Progenitor cell of endocrine pancreas (in vitro differentiated cells): ENCODE measurements around the gene ELOVL6. TPM values are rescaled to one million over a fixed set of nuclear protein-coding genes. Genes with fewer than 3 reads are reported as not detected.

Source experiments
- DNase-seq: peaks from one replicate; pipeline ENCODE4 v3.0.0; 2021; ENCODE audit warnings: low spot score; ENCODE audit not compliant: unreplicated experiment
- H3K27ac Mint-ChIP-seq: 2 replicates; pipeline ENCODE4 v1.8.0; 2021; ENCODE audit warnings: mild to moderate bottlenecking, moderate library complexity, mixed read lengths
- H3K27me3 Mint-ChIP-seq: 2 replicates; pipeline ENCODE4 v1.8.0; 2021; ENCODE audit warnings: mixed read lengths
- H3K36me3 Mint-ChIP-seq: 2 replicates; pipeline ENCODE4 v1.8.0; 2022; ENCODE audit warnings: mixed read lengths; ENCODE audit not compliant: insufficient read depth
- H3K4me1 Mint-ChIP-seq: 2 replicates; pipeline ENCODE4 v1.8.0; 2021; ENCODE audit warnings: low read depth, mixed read lengths
- H3K4me3 Mint-ChIP-seq: 2 replicates; pipeline ENCODE4 v1.8.0; 2021; ENCODE audit warnings: low read depth, mild to moderate bottlenecking, moderate library complexity, mixed read lengths
- H3K9me3 Mint-ChIP-seq: 2 replicates; pipeline ENCODE4 v1.8.0; 2021; ENCODE audit warnings: low read depth, mixed read lengths
- CTCF ChIP-seq: fragments of 200-600 bp; sonication (generic); IDR thresholded peaks from one replicate; pipeline ENCODE4 v1.5.0; 2021; ENCODE audit warnings: antibody characterized with exemption, mild to moderate bottlenecking; ENCODE audit not compliant: unreplicated experiment
- total RNA-seq: library from RNA; stranded (reverse); gene quantifications from 2 replicates; pipeline ENCODE4 v1.2.1, GENCODE V29; 2021

Gene ELOVL6
- total RNA-seq, 1 donor from 2014 or later: 34.3 TPM

GRCh38 chr4:110190249-110190648 is 8.2 kb downstream of the ELOVL6 start:
- Mint-ChIP-seq H3K27me3 (no peaks in the 10 kb centered on the region), H3K27ac (no peak overlapping the region), H3K9me3 (no peaks in the 10 kb centered on the region), H3K4me3 (no peak overlapping the region), H3K4me1 (peaks cover 18% of the 10 kb centered on the region), H3K36me3 (peaks cover 5% of the 10 kb centered on the region)
- no peak for DNase-seq
- no peak for TF ChIP-seq CTCF

- Mint-ChIP-seq H3K4me3 (no peak overlapping the region), H3K36me3 (peaks cover 5% of the 10 kb centered on the region), H3K27me3 (no peaks in the 10 kb centered on the region), H3K9me3 (no peaks in the 10 kb centered on the region), H3K27ac (no peak overlapping the region), H3K4me1 (peaks cover 11% of the 10 kb centered on the region)
- no peak for DNase-seq
- TF ChIP-seq CTCF: no peak
Observed at GRCh38 chr4:110188113-110188512, 10.3 kb downstream of the ELOVL6 start.

- H3K4me3 Mint-ChIP-seq: no peak overlapping the region
Observed at GRCh38 chr4:110184791-110185155, 13.6 kb downstream of the ELOVL6 start.

GRCh38 chr4:110184140-110184790 is 14.2 kb downstream of the ELOVL6 start:
- Mint-ChIP-seq H3K27me3 (no peaks in the 10 kb centered on the region), H3K4me1 (peaks cover 7% of the 10 kb centered on the region), H3K36me3 (peaks cover 4% of the 10 kb centered on the region), H3K9me3 (no peaks in the 10 kb centered on the region), H3K27ac (no peak overlapping the region), H3K4me3 (no peak overlapping the region)
- DNase-seq: no peak
- no peak for TF ChIP-seq CTCF

More at GRCh38 chr4:110184791-110185155, 13.6 kb downstream of the ELOVL6 start:
- TF ChIP-seq CTCF: no peak
- Mint-ChIP-seq H3K27me3 (no peaks in the 10 kb centered on the region), H3K36me3 (peaks cover 3% of the 10 kb centered on the region), H3K9me3 (no peaks in the 10 kb centered on the region), H3K27ac (no peak overlapping the region), H3K4me1 (peaks cover 7% of the 10 kb centered on the region)
- DNase-seq: no peak

- Mint-ChIP-seq H3K36me3 (peaks cover 4% of the 10 kb centered on the region), H3K4me1 (peaks cover 7% of the 10 kb centered on the region), H3K9me3 (no peaks in the 10 kb centered on the region), H3K27me3 (no peaks in the 10 kb centered on the region), H3K4me3 (no peak overlapping the region), H3K27ac (no peak overlapping the region)
- DNase-seq: no peak
- TF ChIP-seq CTCF: no peak
Observed at GRCh38 chr4:110183643-110184042, 14.8 kb downstream of the ELOVL6 start.
